MM.1S (cell line): ENCODE results near the gene COL13A1.

Experiments used
- DNase-seq: peaks from one replicate; pipeline ENCODE4 v3.0.0-alpha.2; 2015
- H2AFZ ChIP-seq: fragments of 300-600 bp; sonication (generic); 2 replicates; pipeline ENCODE4 v1.6.0; 2016; ENCODE audit warnings: antibody characterized with exemption, low read length
- H3F3A ChIP-seq: fragments of 300-600 bp; sonication (generic); 2 replicates; pipeline ENCODE4 v1.6.1; 2016; ENCODE audit warnings: mild to moderate bottlenecking, antibody characterized with exemption, low read length, moderate library complexity, mixed read lengths; ENCODE audit not compliant: insufficient read depth
- H3K27ac ChIP-seq: fragments of 300-600 bp; sonication (generic); 2 replicates; pipeline ENCODE4 v1.5.1; 2016; ENCODE audit warnings: mild to moderate bottlenecking, low read length
- H3K27me3 ChIP-seq: fragments of 300-600 bp; sonication (generic); replicated peaks from 2 replicates; pipeline ENCODE4 v1.6.0; 2016; ENCODE audit warnings: low read length; ENCODE audit not compliant: insufficient read depth
- H3K36me3 ChIP-seq: fragments of 300-600 bp; sonication (generic); replicated peaks from 2 replicates; pipeline ENCODE4 v1.6.1; 2016; ENCODE audit warnings: mild to moderate bottlenecking, low read length, mixed read lengths; ENCODE audit not compliant: insufficient read depth
- H3K4me1 ChIP-seq: fragments of 300-600 bp; sonication (generic); 2 replicates; pipeline ENCODE4 v1.6.1; 2016; ENCODE audit warnings: low read length, mixed read lengths
- H3K4me2 ChIP-seq: fragments of 300-600 bp; sonication (generic); 2 replicates; pipeline ENCODE4 v1.6.0; 2016; ENCODE audit warnings: low read depth, low read length
- H3K4me3 ChIP-seq: fragments of 300-600 bp; sonication (generic); 2 replicates; pipeline ENCODE4 v1.5.1; 2016; ENCODE audit warnings: low read length, mixed read lengths
- H3K79me2 ChIP-seq: fragments of 300-600 bp; sonication (generic); 2 replicates; pipeline ENCODE4 v1.6.1; 2016; ENCODE audit warnings: mixed run types, low read length, mixed read lengths
- H3K9ac ChIP-seq: fragments of 300-600 bp; sonication (generic); 2 replicates; pipeline ENCODE4 v1.6.1; 2016; ENCODE audit warnings: low read length, mixed read lengths
- H3K9me2 ChIP-seq: fragments of 300-600 bp; sonication (generic); replicated peaks from 2 replicates; pipeline ENCODE4 v1.6.1; 2016; ENCODE audit warnings: mild to moderate bottlenecking, low read length, mixed read lengths; ENCODE audit not compliant: insufficient read depth
- H3K9me3 ChIP-seq: fragments of 300-600 bp; sonication (generic); replicated peaks from 2 replicates; pipeline ENCODE4 v1.6.1; 2016; ENCODE audit warnings: mild to moderate bottlenecking, low read length, mixed read lengths; ENCODE audit not compliant: insufficient read depth
- H4K20me1 ChIP-seq: fragments of 300-600 bp; sonication (generic); 2 replicates; pipeline ENCODE4 v1.6.1; 2016; ENCODE audit warnings: mild to moderate bottlenecking, low read length, moderate library complexity, mixed read lengths; ENCODE audit not compliant: insufficient read depth
- EZH2 ChIP-seq: fragments of 300-600 bp; sonication (generic); optimal IDR thresholded peaks from 2 replicates; pipeline ENCODE3; 2017; ENCODE audit warnings: low read depth, mild to moderate bottlenecking, antibody characterized with exemption, low read length, mixed read lengths
- EZH2phosphoT487 ChIP-seq: fragments of 300-600 bp; sonication (generic); IDR thresholded peaks from 2 replicates; pipeline ENCODE4 v1.6.1; 2018; ENCODE audit warnings: antibody characterized with exemption, low read length
- TF ChIP-seq, protein P1 (sequence below): fragments of 300-600 bp; sonication (generic); IDR thresholded peaks from 2 replicates; pipeline ENCODE4 v1.5.1; 2016; ENCODE audit warnings: antibody characterized with exemption, low read length, mixed read lengths

Gene COL13A1

GRCh38 chr10:69979174-69979573, 177.5 kb downstream of the COL13A1 start:
- DNase-seq, result no peak
- no peak overlapping the region for H3K4me2 ChIP-seq
- no peaks in the 10 kb centered on the region for H3F3A ChIP-seq
- no peak overlapping the region for H3K27ac ChIP-seq
- H3K79me2 ChIP-seq, result no peaks in the 10 kb centered on the region
- no peak overlapping the region for H2AFZ ChIP-seq
- H3K9me3 ChIP-seq, result no peaks in the 10 kb centered on the region
- peaks cover 20% of the 10 kb centered on the region for H3K4me1 ChIP-seq
- H4K20me1 ChIP-seq, result no peaks in the 10 kb centered on the region
- no peaks in the 10 kb centered on the region for H3K9me2 ChIP-seq
- no peaks in the 10 kb centered on the region for H3K27me3 ChIP-seq
- no peak for TF ChIP-seq EZH2phosphoT487
- TF ChIP-seq, protein P1, sequence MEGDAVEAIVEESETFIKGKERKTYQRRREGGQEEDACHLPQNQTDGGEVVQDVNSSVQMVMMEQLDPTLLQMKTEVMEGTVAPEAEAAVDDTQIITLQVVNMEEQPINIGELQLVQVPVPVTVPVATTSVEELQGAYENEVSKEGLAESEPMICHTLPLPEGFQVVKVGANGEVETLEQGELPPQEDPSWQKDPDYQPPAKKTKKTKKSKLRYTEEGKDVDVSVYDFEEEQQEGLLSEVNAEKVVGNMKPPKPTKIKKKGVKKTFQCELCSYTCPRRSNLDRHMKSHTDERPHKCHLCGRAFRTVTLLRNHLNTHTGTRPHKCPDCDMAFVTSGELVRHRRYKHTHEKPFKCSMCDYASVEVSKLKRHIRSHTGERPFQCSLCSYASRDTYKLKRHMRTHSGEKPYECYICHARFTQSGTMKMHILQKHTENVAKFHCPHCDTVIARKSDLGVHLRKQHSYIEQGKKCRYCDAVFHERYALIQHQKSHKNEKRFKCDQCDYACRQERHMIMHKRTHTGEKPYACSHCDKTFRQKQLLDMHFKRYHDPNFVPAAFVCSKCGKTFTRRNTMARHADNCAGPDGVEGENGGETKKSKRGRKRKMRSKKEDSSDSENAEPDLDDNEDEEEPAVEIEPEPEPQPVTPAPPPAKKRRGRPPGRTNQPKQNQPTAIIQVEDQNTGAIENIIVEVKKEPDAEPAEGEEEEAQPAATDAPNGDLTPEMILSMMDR, result no peak
- TF ChIP-seq EZH2, result no peak
- no peak overlapping the region for H3K9ac ChIP-seq
- H3K36me3 ChIP-seq, result no peaks in the 10 kb centered on the region
- no peak overlapping the region for H3K4me3 ChIP-seq

GRCh38 chr10:69980672-69981071, 179.0 kb downstream of the COL13A1 start:
- H3K4me3 ChIP-seq, result no peak overlapping the region
- H3F3A ChIP-seq, result no peaks in the 10 kb centered on the region
- no peaks in the 10 kb centered on the region for H3K27me3 ChIP-seq
- no peak overlapping the region for H3K9ac ChIP-seq
- H2AFZ ChIP-seq, result no peak overlapping the region
- TF ChIP-seq EZH2phosphoT487 (no peak), EZH2 (no peak)
- TF ChIP-seq, protein P1, result no peak
- H3K4me2 ChIP-seq, result no peak overlapping the region
- peaks cover 20% of the 10 kb centered on the region for H3K4me1 ChIP-seq
- H3K9me2 ChIP-seq, result no peaks in the 10 kb centered on the region
- no peaks in the 10 kb centered on the region for H3K9me3 ChIP-seq
- DNase-seq, result no peak
- H4K20me1 ChIP-seq, result no peaks in the 10 kb centered on the region
- no peaks in the 10 kb centered on the region for H3K36me3 ChIP-seq
- no peak overlapping the region for H3K27ac ChIP-seq
- no peaks in the 10 kb centered on the region for H3K79me2 ChIP-seq

GRCh38 chr10:69988094-69988493, 186.4 kb downstream of the COL13A1 start:
- no peak overlapping the region for H3K27ac ChIP-seq
- H3K4me1 ChIP-seq, result peaks cover 1% of the 10 kb centered on the region; the same call in 1 of the 2 replicates
- H3K9me3 ChIP-seq, result no peaks in the 10 kb centered on the region
- H3K4me3 ChIP-seq, result no peak overlapping the region
- H4K20me1 ChIP-seq, result no peaks in the 10 kb centered on the region
- H3K4me2 ChIP-seq, result no peak overlapping the region
- TF ChIP-seq, protein P1, result no peak
- H3K79me2 ChIP-seq, result no peaks in the 10 kb centered on the region
- no peaks in the 10 kb centered on the region for H3K36me3 ChIP-seq
- no peaks in the 10 kb centered on the region for H3F3A ChIP-seq
- H3K9me2 ChIP-seq, result no peaks in the 10 kb centered on the region
- no peak overlapping the region for H2AFZ ChIP-seq
- no peak for DNase-seq
- H3K9ac ChIP-seq, result no peak overlapping the region
- no peaks in the 10 kb centered on the region for H3K27me3 ChIP-seq

- H3K4me3 ChIP-seq, result no peak overlapping the region
- TF ChIP-seq EZH2 (no peak), EZH2phosphoT487 (no peak)
- TF ChIP-seq, protein P1, result no peak
- H4K20me1 ChIP-seq, result no peaks in the 10 kb centered on the region
- H3F3A ChIP-seq, result no peaks in the 10 kb centered on the region
- H3K9me3 ChIP-seq, result no peaks in the 10 kb centered on the region
- H3K9ac ChIP-seq, result no peak overlapping the region
- no peaks in the 10 kb centered on the region for H3K9me2 ChIP-seq
- H3K27ac ChIP-seq, result no peak overlapping the region
- no peak overlapping the region for H2AFZ ChIP-seq
- peaks cover 5% of the 10 kb centered on the region; the same call in 1 of the 2 replicates for H3K27me3 ChIP-seq
- H3K4me2 ChIP-seq, result no peak overlapping the region
- H3K4me1 ChIP-seq, result no peaks in the 10 kb centered on the region
- no peaks in the 10 kb centered on the region for H3K79me2 ChIP-seq
- H3K36me3 ChIP-seq, result no peaks in the 10 kb centered on the region
- no peak for DNase-seq
Observed at GRCh38 chr10:69991151-69991550, 189.4 kb downstream of the COL13A1 start.
